PC-9 (cell line): ENCODE data around the gene ZMYM3. TPM values are rescaled to one million over a fixed set of nuclear protein-coding genes. Genes with fewer than 3 reads are reported as not detected.

Experiments
- BruUV-seq: library from RNA; stranded (reverse); fragments of 400-500 nt; replicated peaks from 2 replicates; lab custom pipeline; 2021; lab: Mats Ljungman, UMichigan
- CTCF ChIA-PET: fragments of 300-600 bp; sonication (Branson Sonifier 250); formaldehyde crosslinking; loops from one replicate; lab custom pipeline; 2022; ENCODE audit warnings: antibody characterized with exemption; lab: Charles Lee
- POLR2A ChIA-PET: fragments of 300-600 bp; sonication (Branson Sonifier 250); formaldehyde crosslinking; loops from one replicate; lab custom pipeline; 2022; ENCODE audit warnings: antibody characterized with exemption; ENCODE audit not compliant: unreplicated experiment; lab: Charles Lee
- DNase-seq, 2 experiments: peaks; one replicate each; pipeline versions ENCODE4 v3.0.0 to v3.0.0-alpha.2; 2015 to 2022; ENCODE audit warnings: mixed read lengths in 1 of 2
- H2AFZ ChIP-seq: fragments of 200-600 bp; sonication (generic); 2 replicates; pipeline ENCODE4 v1.8.1; 2017; ENCODE audit warnings: antibody characterized with exemption
- H3F3A ChIP-seq: fragments of 200-600 bp; sonication (generic); 2 replicates; pipeline ENCODE4 v1.8.1; 2017; ENCODE audit warnings: antibody characterized with exemption, mild to moderate bottlenecking, low read depth; ENCODE audit not compliant: insufficient read depth
- H3K27ac ChIP-seq: fragments of 200-600 bp; sonication (generic); 2 replicates; pipeline ENCODE4 v1.6.1; 2016; ENCODE audit warnings: mixed run types
- H3K27me3 ChIP-seq: fragments of 200-600 bp; sonication (generic); 2 replicates; pipeline ENCODE4 v1.6.1; 2016; ENCODE audit warnings: low read depth, mixed run types; ENCODE audit not compliant: insufficient read depth
- H3K36me3 ChIP-seq: fragments of 200-600 bp; sonication (generic); 2 replicates; pipeline ENCODE4 v1.6.1; 2016; ENCODE audit warnings: low read depth, mixed run types
- H3K4me1 ChIP-seq: fragments of 200-600 bp; sonication (generic); replicated peaks from 2 replicates; pipeline ENCODE4 v1.6.1; 2016; ENCODE audit warnings: mixed run types; ENCODE audit not compliant: insufficient read depth
- H3K4me2 ChIP-seq: fragments of 200-600 bp; sonication (generic); 2 replicates; pipeline ENCODE4 v1.6.1; 2017; ENCODE audit warnings: mixed run types
- H3K4me3 ChIP-seq: fragments of 200-600 bp; sonication (generic); 2 replicates; pipeline ENCODE4 v1.6.1; 2016; ENCODE audit warnings: mixed run types
- H3K79me2 ChIP-seq: fragments of 200-600 bp; sonication (generic); 2 replicates; pipeline ENCODE4 v1.6.1; 2017; ENCODE audit warnings: low read depth, mixed run types
- H3K9me2 ChIP-seq: fragments of 200-600 bp; sonication (generic); 2 replicates; pipeline ENCODE4 v1.8.1; 2017; ENCODE audit warnings: mild to moderate bottlenecking; ENCODE audit not compliant: insufficient read depth
- H3K9me3 ChIP-seq: fragments of 200-600 bp; sonication (generic); 2 replicates; pipeline ENCODE4 v1.8.1; 2016; ENCODE audit warnings: low read depth; ENCODE audit not compliant: insufficient read depth
- H4K20me1 ChIP-seq: fragments of 200-600 bp; sonication (generic); 2 replicates; pipeline ENCODE4 v1.8.1; 2017; ENCODE audit not compliant: insufficient read depth
- EZH2 ChIP-seq: fragments of 200-600 bp; sonication (generic); IDR thresholded peaks from 2 replicates; pipeline ENCODE4 v1.8.0; 2017; ENCODE audit warnings: antibody characterized with exemption, low read depth
- intact Hi-C: fragments of 100-400 bp; cut with micrococcal nuclease; formaldehyde crosslinking; loops from one replicate; pipeline ENCODE4 v1.10.0; 2022; ENCODE audit not compliant: unreplicated experiment
- total RNA-seq: library from RNA; stranded (reverse); gene quantifications from 2 replicates; pipeline ENCODE4 v1.2.3, GENCODE V29; 2021
- TF ChIP-seq, protein P1 (sequence below): fragments of 200-600 bp; sonication (generic); conservative IDR thresholded peaks from 2 replicates; pipeline ENCODE4 v1.6.1; 2017; ENCODE audit warnings: mixed run types, antibody characterized with exemption, mild to moderate bottlenecking, moderate library complexity

ZMYM3 gene
- total RNA-seq, 1 experiment from 2014 or later = 45.3 TPM

DNA sequence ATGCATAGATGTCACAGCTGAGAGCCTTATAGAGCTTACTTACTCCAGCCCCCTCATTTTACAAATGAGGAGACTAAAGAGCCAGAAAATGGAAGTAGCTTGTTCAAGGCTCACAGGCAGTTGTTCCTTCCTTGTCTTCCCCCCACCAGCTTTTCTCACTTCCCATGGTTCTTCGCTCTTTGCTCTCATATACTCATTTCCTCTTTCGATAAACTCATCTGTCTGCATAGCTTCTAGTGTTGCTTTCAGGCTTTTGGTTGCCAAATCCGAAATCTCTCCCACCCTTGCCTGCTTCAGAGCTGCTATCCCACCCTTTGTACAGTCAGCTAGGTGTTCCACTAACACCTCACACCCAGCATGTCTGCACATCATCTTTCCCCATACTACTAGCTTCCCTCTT, 55.9 kb downstream of the ZMYM3 start:
- Histone ChIP-seq H3K4me1 (no peaks in the 10 kb centered on the region), H3F3A (no peaks in the 10 kb centered on the region), H3K36me3 (no peaks in the 10 kb centered on the region), H2AFZ (no peak overlapping the region), H3K4me2 (no peak overlapping the region), H3K9me3 (no peaks in the 10 kb centered on the region), H3K27me3 (no peaks in the 10 kb centered on the region), H3K9me2 (no peaks in the 10 kb centered on the region), H3K4me3 (no peak overlapping the region), H4K20me1 (no peaks in the 10 kb centered on the region), H3K27ac (no peak overlapping the region), H3K79me2 (no peaks in the 10 kb centered on the region)
- ChIA-PET CTCF (no interaction called here), POLR2A (no interaction called here)
- TF ChIP-seq, protein P1, sequence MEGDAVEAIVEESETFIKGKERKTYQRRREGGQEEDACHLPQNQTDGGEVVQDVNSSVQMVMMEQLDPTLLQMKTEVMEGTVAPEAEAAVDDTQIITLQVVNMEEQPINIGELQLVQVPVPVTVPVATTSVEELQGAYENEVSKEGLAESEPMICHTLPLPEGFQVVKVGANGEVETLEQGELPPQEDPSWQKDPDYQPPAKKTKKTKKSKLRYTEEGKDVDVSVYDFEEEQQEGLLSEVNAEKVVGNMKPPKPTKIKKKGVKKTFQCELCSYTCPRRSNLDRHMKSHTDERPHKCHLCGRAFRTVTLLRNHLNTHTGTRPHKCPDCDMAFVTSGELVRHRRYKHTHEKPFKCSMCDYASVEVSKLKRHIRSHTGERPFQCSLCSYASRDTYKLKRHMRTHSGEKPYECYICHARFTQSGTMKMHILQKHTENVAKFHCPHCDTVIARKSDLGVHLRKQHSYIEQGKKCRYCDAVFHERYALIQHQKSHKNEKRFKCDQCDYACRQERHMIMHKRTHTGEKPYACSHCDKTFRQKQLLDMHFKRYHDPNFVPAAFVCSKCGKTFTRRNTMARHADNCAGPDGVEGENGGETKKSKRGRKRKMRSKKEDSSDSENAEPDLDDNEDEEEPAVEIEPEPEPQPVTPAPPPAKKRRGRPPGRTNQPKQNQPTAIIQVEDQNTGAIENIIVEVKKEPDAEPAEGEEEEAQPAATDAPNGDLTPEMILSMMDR = no peak
- no peak for TF ChIP-seq EZH2
- intact Hi-C loops = no loop called here
- DNase-seq = no peak
- no TSS peak for BruUV-seq

DNA sequence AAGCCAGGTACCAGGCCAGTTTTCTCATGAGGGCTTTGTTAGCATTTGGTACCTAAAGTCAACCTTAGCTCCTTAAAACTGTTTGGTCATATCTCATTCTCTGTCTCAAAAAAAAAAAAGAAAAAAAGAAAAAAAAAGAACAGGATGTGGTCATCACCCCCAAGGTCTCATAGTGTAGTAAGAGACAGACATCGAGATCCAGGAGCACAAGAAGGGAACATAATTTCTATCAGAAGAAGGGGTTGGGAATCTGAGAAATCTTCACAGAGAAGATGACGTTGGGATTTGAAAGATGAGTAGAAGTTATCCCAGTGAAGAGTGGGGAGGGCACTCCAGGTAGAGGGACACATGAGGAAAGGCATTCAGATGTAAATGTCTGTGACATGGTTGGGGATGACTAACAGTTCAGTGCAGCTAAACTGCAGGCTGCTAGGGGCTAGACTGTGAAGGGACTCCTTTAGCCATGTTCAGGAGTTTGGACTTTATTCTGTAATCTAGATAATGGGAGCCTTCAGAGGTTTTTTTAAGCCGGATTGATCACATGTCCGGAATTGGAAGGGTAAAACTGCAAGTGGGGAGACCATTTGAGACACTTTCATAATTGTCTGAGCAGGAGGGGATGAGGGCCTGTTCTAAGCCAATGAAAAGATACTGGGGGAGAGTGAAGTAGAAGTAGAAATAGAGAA, 57.8 kb downstream of the ZMYM3 start:
- H3K36me3 ChIP-seq = no peaks in the 10 kb centered on the region
- no peaks in the 10 kb centered on the region for H3K79me2 ChIP-seq
- no peaks in the 10 kb centered on the region for H3K27me3 ChIP-seq
- TF ChIP-seq, protein P1 = no peak
- TF ChIP-seq EZH2 = no peak
- H3F3A ChIP-seq = no peaks in the 10 kb centered on the region
- no peak overlapping the region for H3K27ac ChIP-seq
- H3K4me3 ChIP-seq = no peak overlapping the region
- intact Hi-C loops = no loop called here
- ChIA-PET CTCF (interaction anchor here (0.7 kb wide), 1 partner anchor 58 kb away, joined by 3 read pairs; the partner anchor contains the start of gene ZMYM3), POLR2A (no interaction called here)
- no peaks in the 10 kb centered on the region for H3K9me2 ChIP-seq
- H2AFZ ChIP-seq = no peak overlapping the region
- H3K4me2 ChIP-seq = no peak overlapping the region
- no peaks in the 10 kb centered on the region for H3K4me1 ChIP-seq
- no peaks in the 10 kb centered on the region for H4K20me1 ChIP-seq
- no peaks in the 10 kb centered on the region for H3K9me3 ChIP-seq
- no peak for DNase-seq
- BruUV-seq = no TSS peak

DNA sequence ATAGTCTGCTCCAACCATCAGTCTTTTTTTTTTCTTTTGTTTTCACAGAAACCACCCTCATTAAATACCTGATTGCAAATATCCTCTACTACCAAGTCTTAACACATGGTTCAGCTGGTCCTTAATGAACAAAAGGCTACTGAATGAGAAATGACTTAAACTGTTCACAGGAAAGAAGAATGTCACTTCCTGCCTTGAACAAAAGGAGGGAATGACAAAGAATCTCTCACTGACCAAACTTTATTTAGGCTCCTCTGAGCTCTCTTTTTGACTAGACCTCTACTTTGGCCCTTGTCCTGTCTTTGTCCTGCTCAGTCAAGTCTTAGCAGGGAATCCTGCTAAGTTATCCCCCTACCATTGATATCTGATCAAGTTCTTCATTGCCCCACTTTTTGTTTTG, 62.7 kb downstream of the ZMYM3 start:
- Histone ChIP-seq H3K4me2 (no peak overlapping the region), H3K9me3 (no peaks in the 10 kb centered on the region), H3K9me2 (no peaks in the 10 kb centered on the region), H4K20me1 (no peaks in the 10 kb centered on the region), H3K27me3 (no peaks in the 10 kb centered on the region), H3K27ac (no peak overlapping the region), H3K4me3 (no peak overlapping the region), H3K36me3 (no peaks in the 10 kb centered on the region), H3F3A (no peaks in the 10 kb centered on the region), H3K79me2 (no peaks in the 10 kb centered on the region), H2AFZ (no peak overlapping the region), H3K4me1 (no peaks in the 10 kb centered on the region)
- no peak for TF ChIP-seq EZH2
- TF ChIP-seq, protein P1 = no peak
- intact Hi-C loops = no loop called here
- DNase-seq = no peak
- BruUV-seq = no TSS peak
- CTCF ChIA-PET = interaction anchor here (0.5 kb wide), 1 partner anchor 35 kb away, joined by 4 read pairs; no protein-coding TSS in a partner anchor
- POLR2A ChIA-PET = no interaction called here

Other genes with a start within 250 kb of the ZMYM3 start
- gene SNX12, start 185.8 kb downstream of the ZMYM3 start, total RNA-seq = 53.1 and 63.1 TPM in 2 replicates
- 22.0 and 29.3 TPM in 2 replicates for gene FOXO4, start 158.3 kb downstream of the ZMYM3 start, total RNA-seq
- gene CXorf65, start 147.4 kb downstream of the ZMYM3 start, total RNA-seq = not detected in 2 replicates
- gene IL2RG, start 142.6 kb downstream of the ZMYM3 start, total RNA-seq = not detected in 2 replicates
- gene MED12, start 135.5 kb downstream of the ZMYM3 start, total RNA-seq = 32.7 and 51.6 TPM in 2 replicates
- gene NLGN3, start 109.3 kb downstream of the ZMYM3 start, total RNA-seq = 0.63 and 0.65 TPM in 2 replicates
- not detected in 2 replicates for gene GJB1, start 30.9 kb downstream of the ZMYM3 start, total RNA-seq
- 499 and 551 TPM in 2 replicates for gene NONO, start 29.5 kb upstream of the ZMYM3 start, total RNA-seq
- 5.2 and 5.4 TPM in 2 replicates for gene ITGB1BP2, start 47.6 kb upstream of the ZMYM3 start, total RNA-seq
- gene TAF1, start 112.2 kb upstream of the ZMYM3 start, total RNA-seq = 45.9 and 49.6 TPM in 2 replicates